Neural crest cell (in vitro differentiated cells): Measurements from ENCODE around the gene SORCS2. TPM values are rescaled to one million over a fixed set of nuclear protein-coding genes. Genes with fewer than 3 reads are reported as not detected.

Source experiments
- DNase-seq: peaks from one replicate; pipeline ENCODE4 v3.0.0; 2021; ENCODE audit warnings: low read depth, mixed read lengths, low spot score
- H3K27ac Mint-ChIP-seq: one replicate; pipeline ENCODE4 v1.8.0; 2021; ENCODE audit warnings: mild to moderate bottlenecking, mixed read lengths; ENCODE audit not compliant: unreplicated experiment
- H3K27me3 Mint-ChIP-seq: 2 replicates; pipeline ENCODE4 v1.8.0; 2021; ENCODE audit warnings: low read depth, mild to moderate bottlenecking, mixed read lengths
- H3K36me3 Mint-ChIP-seq: 2 replicates; pipeline ENCODE4 v1.8.0; 2021; ENCODE audit warnings: low read depth, mild to moderate bottlenecking, mixed read lengths
- H3K4me1 Mint-ChIP-seq: 2 replicates; pipeline ENCODE4 v1.8.0; 2021; ENCODE audit warnings: mixed read lengths
- H3K4me3 Mint-ChIP-seq: one replicate; pipeline ENCODE4 v1.8.0; 2021; ENCODE audit warnings: mild to moderate bottlenecking, mixed read lengths
- H3K9me3 Mint-ChIP-seq: 2 replicates; pipeline ENCODE4 v1.8.0; 2021; ENCODE audit warnings: mixed read lengths
- CTCF ChIP-seq: fragments of 200-600 bp; sonication (generic); conservative IDR thresholded peaks from 2 replicates; pipeline ENCODE4 v1.5.0; 2021; ENCODE audit warnings: antibody characterized with exemption, mild to moderate bottlenecking
- total RNA-seq: library from RNA; stranded (reverse); gene quantifications from 2 replicates; pipeline ENCODE4 v1.2.1, GENCODE V29; 2021

Gene SORCS2
- total RNA-seq, 1 donor from 2014 or later = 1.1 TPM

- no peaks in the 10 kb centered on the region for H3K27me3 Mint-ChIP-seq
- no peak overlapping the region for H3K4me3 Mint-ChIP-seq
- no peak for DNase-seq
- no peak overlapping the region for H3K27ac Mint-ChIP-seq
- H3K9me3 Mint-ChIP-seq = no peaks in the 10 kb centered on the region
- no peak for TF ChIP-seq CTCF
- H3K4me1 Mint-ChIP-seq = no peaks in the 10 kb centered on the region
- H3K36me3 Mint-ChIP-seq = no peaks in the 10 kb centered on the region
These were observed 494.7 kb downstream of the SORCS2 start for GRCh38 chr4:7687006-7687405.

- Mint-ChIP-seq H3K4me3 (no peak overlapping the region), H3K27me3 (no peaks in the 10 kb centered on the region), H3K9me3 (no peaks in the 10 kb centered on the region), H3K36me3 (no peaks in the 10 kb centered on the region), H3K27ac (no peak overlapping the region), H3K4me1 (no peaks in the 10 kb centered on the region)
- DNase-seq = no peak
- TF ChIP-seq CTCF = no peak
These were observed 495.5 kb downstream of the SORCS2 start for GRCh38 chr4:7687796-7688195.

- DNase-seq = no peak
- no peak overlapping the region for H3K27ac Mint-ChIP-seq
- H3K36me3 Mint-ChIP-seq = no peaks in the 10 kb centered on the region
- H3K9me3 Mint-ChIP-seq = no peaks in the 10 kb centered on the region
- H3K27me3 Mint-ChIP-seq = no peaks in the 10 kb centered on the region
- H3K4me3 Mint-ChIP-seq = no peak overlapping the region
- H3K4me1 Mint-ChIP-seq = no peaks in the 10 kb centered on the region
- no peak for TF ChIP-seq CTCF
These were observed 497.7 kb downstream of the SORCS2 start for GRCh38 chr4:7689773-7690693.

GRCh38 chr4:7691061-7691460 is 498.7 kb downstream of the SORCS2 start:
- TF ChIP-seq CTCF = no peak
- Mint-ChIP-seq H3K27ac (no peak overlapping the region), H3K27me3 (no peaks in the 10 kb centered on the region), H3K4me3 (no peak overlapping the region), H3K36me3 (no peaks in the 10 kb centered on the region), H3K9me3 (no peaks in the 10 kb centered on the region), H3K4me1 (no peaks in the 10 kb centered on the region)
- DNase-seq = no peak

- H3K4me3 Mint-ChIP-seq = no peak overlapping the region
- H3K36me3 Mint-ChIP-seq = no peaks in the 10 kb centered on the region
- H3K27ac Mint-ChIP-seq = no peak overlapping the region
- no peaks in the 10 kb centered on the region for H3K9me3 Mint-ChIP-seq
- TF ChIP-seq CTCF = no peak
- no peaks in the 10 kb centered on the region for H3K4me1 Mint-ChIP-seq
- DNase-seq = no peak
- H3K27me3 Mint-ChIP-seq = no peaks in the 10 kb centered on the region
These were observed 499.6 kb downstream of the SORCS2 start for GRCh38 chr4:7691982-7692381.
